Measurements from ENCODE around the gene TMEM231. TPM values are rescaled to one million over a fixed set of nuclear protein-coding genes. Genes with fewer than 3 reads are reported as not detected.
"Not testable (repeated sequence)": the region's sequence is repeated elsewhere in the genome, so short reads cannot be mapped to it uniquely, and the experiment has no call there.

Gene TMEM231
- total and polyA plus RNA-seq, 10 donors, result 2.2 to 6.7 (median 3.4) TPM

DNA sequence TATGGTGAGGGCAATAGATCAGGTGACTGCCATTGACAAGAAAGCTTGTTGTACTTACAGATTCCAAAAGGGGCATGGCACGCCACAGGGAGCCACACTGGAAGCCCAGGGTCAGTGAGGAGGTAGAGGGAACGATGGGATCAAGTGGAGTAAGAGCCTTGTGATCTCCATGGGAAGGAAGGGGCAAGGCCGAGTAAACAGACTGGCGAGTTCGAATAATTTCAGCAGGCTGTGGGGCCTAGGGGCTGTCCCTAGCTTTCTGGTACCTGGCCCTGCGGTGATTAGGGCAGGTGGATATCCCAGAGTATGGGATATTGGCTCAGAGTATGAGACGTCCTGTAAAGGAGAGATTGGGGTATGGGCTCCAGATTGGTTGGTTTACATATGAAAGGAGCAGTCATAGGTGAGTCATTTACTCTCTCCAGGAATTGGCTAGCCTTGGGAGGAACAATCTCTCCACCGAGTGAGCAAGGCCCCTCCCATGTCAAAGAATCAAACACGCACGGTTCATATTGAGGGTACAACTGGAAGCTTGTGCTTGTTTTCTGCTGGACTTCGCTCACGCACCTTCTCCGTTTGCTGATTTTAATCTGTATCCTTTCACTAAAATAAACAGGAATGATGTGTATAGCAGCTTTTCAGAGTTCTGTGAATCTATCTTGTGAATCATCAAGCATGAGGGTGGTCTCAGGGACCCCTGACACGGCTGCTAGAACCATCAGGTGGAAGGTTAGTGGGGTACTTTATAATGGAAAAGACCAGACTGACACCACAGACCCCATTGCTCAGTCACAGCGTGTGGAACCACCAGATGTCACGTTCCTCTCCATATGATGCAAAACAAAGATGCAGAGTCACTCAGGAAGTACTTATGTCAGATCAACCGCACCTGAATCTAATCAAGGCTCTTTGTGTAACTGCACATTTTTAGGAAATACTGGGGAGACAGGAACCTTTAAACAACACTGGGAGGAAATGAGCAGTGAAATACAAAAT, 38.1 kb upstream of the TMEM231 start:
- WGBS, 5 donors, result 61 to 68% (median 65%) methylated on average over 17 of the region's 17 CpGs
- no peak overlapping the region for H3K4me3 ChIP-seq
- intact Hi-C loops (cut with DNase I; ENCODE audit: low total_unique reads), result no loop called here
- peaks cover 0 to 7% (median 0%) of the 10 kb centered on the region in 8 donors for H3K9me3 ChIP-seq
- peaks cover 0 to 17% (median 3%) of the 10 kb centered on the region in 6 donors for H3K4me1 ChIP-seq
- peaks cover 0 to 61% (median 15%) of the 10 kb centered on the region in 6 donors for H3K36me3 ChIP-seq
- TF ChIP-seq POLR2A (IDR thresholded peaks at IDR 0.05), result no peak
- TF ChIP-seq POLR2AphosphoS5 (IDR thresholded peaks at IDR 0.05), result no peak
- TF ChIP-seq, protein P1, sequence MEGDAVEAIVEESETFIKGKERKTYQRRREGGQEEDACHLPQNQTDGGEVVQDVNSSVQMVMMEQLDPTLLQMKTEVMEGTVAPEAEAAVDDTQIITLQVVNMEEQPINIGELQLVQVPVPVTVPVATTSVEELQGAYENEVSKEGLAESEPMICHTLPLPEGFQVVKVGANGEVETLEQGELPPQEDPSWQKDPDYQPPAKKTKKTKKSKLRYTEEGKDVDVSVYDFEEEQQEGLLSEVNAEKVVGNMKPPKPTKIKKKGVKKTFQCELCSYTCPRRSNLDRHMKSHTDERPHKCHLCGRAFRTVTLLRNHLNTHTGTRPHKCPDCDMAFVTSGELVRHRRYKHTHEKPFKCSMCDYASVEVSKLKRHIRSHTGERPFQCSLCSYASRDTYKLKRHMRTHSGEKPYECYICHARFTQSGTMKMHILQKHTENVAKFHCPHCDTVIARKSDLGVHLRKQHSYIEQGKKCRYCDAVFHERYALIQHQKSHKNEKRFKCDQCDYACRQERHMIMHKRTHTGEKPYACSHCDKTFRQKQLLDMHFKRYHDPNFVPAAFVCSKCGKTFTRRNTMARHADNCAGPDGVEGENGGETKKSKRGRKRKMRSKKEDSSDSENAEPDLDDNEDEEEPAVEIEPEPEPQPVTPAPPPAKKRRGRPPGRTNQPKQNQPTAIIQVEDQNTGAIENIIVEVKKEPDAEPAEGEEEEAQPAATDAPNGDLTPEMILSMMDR (IDR thresholded peaks at IDR 0.05 in 8 of 11, conservative IDR thresholded peaks at IDR 0.05 in 3 of 11), result no peak
- H3K27me3 ChIP-seq (replicated peaks in 1 of 7), result no peaks in the 10 kb centered on the region
- peak overlapping the region in 3 of 8 donors; percentile 3 to 64 (median 31) for H3K27ac ChIP-seq
- no peak for DNase-seq

DNA sequence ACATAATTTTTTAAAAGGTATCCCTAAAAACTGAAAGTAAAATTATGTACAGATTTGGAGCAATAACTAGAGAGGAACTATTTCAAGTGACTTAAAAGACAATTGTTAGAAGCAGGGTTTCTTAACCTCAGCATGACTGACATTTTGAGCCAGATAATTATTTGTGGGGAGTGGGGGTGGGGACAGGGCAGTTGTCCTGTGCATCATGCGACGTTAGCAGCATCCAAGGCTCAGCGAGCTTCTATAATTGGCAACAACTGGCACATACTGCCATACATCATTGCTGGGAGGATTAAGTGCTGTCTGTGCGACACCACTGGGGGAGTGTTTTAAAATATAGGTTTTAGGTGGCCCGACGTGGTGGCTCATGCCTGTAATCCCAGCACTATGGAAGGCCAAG, 37.3 kb upstream of the TMEM231 start:
- Histone ChIP-seq H3K9me3 (peaks cover 0 to 7% (median 0%) of the 10 kb centered on the region in 8 donors), H3K27me3 (replicated peaks in 1 of 7) (no peaks in the 10 kb centered on the region), H3K4me3 (no peak overlapping the region), H3K4me1 (peaks cover 0 to 17% (median 3%) of the 10 kb centered on the region in 6 donors), H3K36me3 (peaks cover 0 to 61% (median 15%) of the 10 kb centered on the region in 6 donors), H3K27ac (no peak overlapping the region)
- 82 to 93% (median 92%) methylated on average over 6 of the region's 6 CpGs for WGBS, 5 donors
- TF ChIP-seq, protein P1 (IDR thresholded peaks at IDR 0.05 in 8 of 11, conservative IDR thresholded peaks at IDR 0.05 in 3 of 11), result no peak
- TF ChIP-seq POLR2A (IDR thresholded peaks at IDR 0.05) (no peak), POLR2AphosphoS5 (IDR thresholded peaks at IDR 0.05) (no peak)
- intact Hi-C loops (cut with DNase I; ENCODE audit: low total_unique reads), result no loop called here
- DNase-seq, result no peak

DNA sequence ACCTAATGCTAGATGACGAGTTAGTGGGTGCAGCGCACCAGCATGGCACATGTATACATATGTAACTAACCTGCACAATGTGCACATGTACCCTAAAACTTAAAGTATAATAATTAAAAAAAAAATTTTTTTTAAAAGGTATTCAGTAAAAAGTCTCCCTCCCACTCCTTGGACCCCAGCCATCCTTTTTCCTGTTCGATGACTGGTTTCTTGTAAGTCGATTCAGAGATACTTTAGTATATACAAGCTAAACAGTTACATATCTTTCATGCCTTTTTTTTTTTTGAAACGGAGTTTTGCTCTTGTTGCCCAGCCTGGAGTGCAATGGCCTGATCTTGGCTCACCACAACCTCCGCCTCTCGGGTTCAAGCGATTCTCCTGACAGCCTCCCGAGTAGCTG, 35.9 kb upstream of the TMEM231 start:
- not testable (repeated sequence) for H3K4me3 ChIP-seq; H3K27me3 ChIP-seq (replicated peaks in 1 of 7)
- WGBS, 5 donors, result 80 to 84% (median 83%) methylated on average over 7 to 9 of the region's 9 CpGs

DNA sequence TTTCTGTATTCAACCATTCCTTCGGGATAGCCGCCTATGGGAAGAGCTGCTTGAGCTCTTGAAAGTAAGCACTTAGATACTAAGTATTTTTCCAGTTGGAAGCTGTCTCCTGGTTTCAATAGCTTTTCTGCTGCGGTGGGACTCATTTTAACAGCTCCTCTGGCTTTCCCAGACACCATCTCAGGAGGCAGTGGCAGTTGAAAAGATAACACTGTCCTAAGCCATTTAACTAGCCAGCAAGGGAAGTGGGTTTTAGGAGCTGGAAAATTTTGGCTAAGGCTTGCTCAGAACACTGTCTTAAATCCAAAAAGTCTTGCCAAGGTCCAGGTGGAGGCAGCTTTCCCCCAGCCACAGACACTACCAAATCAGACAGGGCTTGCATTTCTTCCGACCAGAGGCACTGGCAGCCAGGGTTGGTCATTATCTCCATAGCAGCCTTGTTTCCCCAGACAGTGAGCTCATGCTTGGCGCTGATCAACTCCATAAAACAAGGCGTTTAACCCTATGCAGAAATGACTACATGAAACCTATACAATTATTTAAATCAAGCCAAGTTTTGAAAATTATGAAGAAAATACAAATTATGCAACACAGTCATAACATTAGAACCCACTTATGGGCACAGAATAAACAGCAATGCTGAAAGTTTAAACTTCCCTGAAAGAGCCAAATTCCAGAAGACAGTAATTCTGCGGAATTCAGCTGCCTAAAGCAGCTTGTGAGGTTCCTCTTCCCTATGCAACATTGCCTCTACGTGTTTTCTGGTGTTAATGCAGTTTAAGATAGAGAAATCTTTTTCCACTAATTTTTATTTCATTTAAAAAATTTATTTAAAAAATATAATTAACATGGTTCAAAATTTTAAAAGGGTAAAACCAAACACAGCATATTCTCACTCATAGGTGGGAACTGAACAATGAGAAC, 35.1 kb upstream of the TMEM231 start:
- intact Hi-C loops (cut with DNase I; ENCODE audit: low total_unique reads), result no loop called here
- no peak for DNase-seq
- Histone ChIP-seq H3K4me3 (no peak overlapping the region), H3K27me3 (replicated peaks in 1 of 7) (no peaks in the 10 kb centered on the region), H3K9me3 (no peaks in the 10 kb centered on the region), H3K36me3 (peaks cover 0 to 48% (median 2%) of the 10 kb centered on the region in 6 donors), H3K27ac (no peak overlapping the region), H3K4me1 (peaks cover 0 to 17% (median 3%) of the 10 kb centered on the region in 6 donors)
- WGBS, 5 donors, result 75 to 88% (median 87%) methylated on average over 8 of the region's 8 CpGs
- TF ChIP-seq POLR2A (IDR thresholded peaks at IDR 0.05), result no peak
- no peak for TF ChIP-seq POLR2AphosphoS5 (IDR thresholded peaks at IDR 0.05)
- TF ChIP-seq, protein P1 (IDR thresholded peaks at IDR 0.05 in 8 of 11, conservative IDR thresholded peaks at IDR 0.05 in 3 of 11), result no peak

More for the DNA sequence above, 35.9 kb upstream of the TMEM231 start:
- DNase-seq; H3K27ac ChIP-seq; H3K9me3 ChIP-seq; intact Hi-C loops (cut with DNase I; ENCODE audit: low total_unique reads): not testable (repeated sequence)
- Histone ChIP-seq H3K36me3 (peaks cover 0 to 56% (median 5%) of the 10 kb centered on the region in 6 donors), H3K4me1 (peaks cover 0 to 17% (median 3%) of the 10 kb centered on the region in 6 donors)

Data from spleen (tissue), 11 donors.